HFF-Myc (cell line): ENCODE measurements around the gene MRPS33.
"Not testable (repeated sequence)": the region's sequence is repeated elsewhere in the genome, so short reads cannot be mapped to it uniquely, and the experiment has no call there.

ENCODE experiments used
- DNase-seq: peaks from one replicate; pipeline ENCODE4 v3.0.0-alpha.2; 2011; ENCODE audit warnings: low read depth; ENCODE audit errors: extremely low read depth
- H3K4me3 ChIP-seq: replicated peaks from 2 replicates; pipeline ENCODE4 v1.5.1; 2011; ENCODE audit warnings: low read depth, mild to moderate bottlenecking, control low read depth, low read length
- CTCF ChIP-seq: IDR thresholded peaks from 2 replicates; pipeline ENCODE4 v1.5.1; 2012; ENCODE audit warnings: mild to moderate bottlenecking, low read depth, low read length, control low read depth; ENCODE audit errors: missing control alignments

The MRPS33 gene

GRCh38 chr7:140977741-140978140 is 37.0 kb downstream of the MRPS33 start:
- no peak for DNase-seq
- H3K4me3 ChIP-seq, result no peak overlapping the region
- no peak for TF ChIP-seq CTCF

GRCh38 chr7:140972876-140973829 is 41.6 kb downstream of the MRPS33 start:
- no peak overlapping the region for H3K4me3 ChIP-seq
- TF ChIP-seq CTCF, result no peak
- no peak for DNase-seq

GRCh38 chr7:140972344-140972743 is 42.4 kb downstream of the MRPS33 start:
- no peak for DNase-seq
- H3K4me3 ChIP-seq, result no peak overlapping the region
- no peak for TF ChIP-seq CTCF

- H3K4me3 ChIP-seq, result no peak overlapping the region
- no peak for TF ChIP-seq CTCF
- DNase-seq, result no peak
Measured at GRCh38 chr7:140967438-140967837, 47.3 kb downstream of the MRPS33 start.

GRCh38 chr7:140966561-140967233 is 48.1 kb downstream of the MRPS33 start:
- no peak for DNase-seq
- no peak for TF ChIP-seq CTCF
- H3K4me3 ChIP-seq, result no peak overlapping the region

GRCh38 chr7:140961117-140961516 is 53.6 kb downstream of the MRPS33 start:
- no peak for DNase-seq
- no peak for TF ChIP-seq CTCF
- H3K4me3 ChIP-seq, result no peak overlapping the region

GRCh38 chr7:140956997-140957396 is 57.8 kb downstream of the MRPS33 start:
- not testable (repeated sequence) for DNase-seq, H3K4me3 ChIP-seq
